K562 treated with DMSO at 1 percent for 4 hours (cell line): ENCODE data around the gene RHOT2. TPM values are rescaled to one million over a fixed set of nuclear protein-coding genes. Genes with fewer than 3 reads are reported as not detected.

Experiments
- total RNA-seq: library from RNA; unstranded; fragments of 300-600 nt; gene quantifications from 2 replicates; pipeline ENCODE4 v1.2.3, GENCODE V29; 2022; ENCODE audit not compliant: insufficient read depth

The RHOT2 gene
- total RNA-seq, result 128 and 154 TPM in 2 replicates

GRCh38 chr16:667780-668518, at the start of gene RHOT2:
TSS of gene RHOT2 (plus strand) at chr16:668132. CDS start at chr16:668200, 68 bp downstream.

GRCh38 chr16:630815-631405, 37.0 kb upstream of the RHOT2 start, which contains the start of gene WFIKKN1:
TSS of gene WFIKKN1 (plus strand) at chr16:630985. CDS start at chr16:631254, 269 bp downstream.

GRCh38 chr16:636206-637080, 31.5 kb upstream of the RHOT2 start, which contains the start of gene METTL26:
TSS of gene METTL26 (minus strand) at chr16:636305. CDS start at chr16:636290, 15 bp downstream.

DNA sequence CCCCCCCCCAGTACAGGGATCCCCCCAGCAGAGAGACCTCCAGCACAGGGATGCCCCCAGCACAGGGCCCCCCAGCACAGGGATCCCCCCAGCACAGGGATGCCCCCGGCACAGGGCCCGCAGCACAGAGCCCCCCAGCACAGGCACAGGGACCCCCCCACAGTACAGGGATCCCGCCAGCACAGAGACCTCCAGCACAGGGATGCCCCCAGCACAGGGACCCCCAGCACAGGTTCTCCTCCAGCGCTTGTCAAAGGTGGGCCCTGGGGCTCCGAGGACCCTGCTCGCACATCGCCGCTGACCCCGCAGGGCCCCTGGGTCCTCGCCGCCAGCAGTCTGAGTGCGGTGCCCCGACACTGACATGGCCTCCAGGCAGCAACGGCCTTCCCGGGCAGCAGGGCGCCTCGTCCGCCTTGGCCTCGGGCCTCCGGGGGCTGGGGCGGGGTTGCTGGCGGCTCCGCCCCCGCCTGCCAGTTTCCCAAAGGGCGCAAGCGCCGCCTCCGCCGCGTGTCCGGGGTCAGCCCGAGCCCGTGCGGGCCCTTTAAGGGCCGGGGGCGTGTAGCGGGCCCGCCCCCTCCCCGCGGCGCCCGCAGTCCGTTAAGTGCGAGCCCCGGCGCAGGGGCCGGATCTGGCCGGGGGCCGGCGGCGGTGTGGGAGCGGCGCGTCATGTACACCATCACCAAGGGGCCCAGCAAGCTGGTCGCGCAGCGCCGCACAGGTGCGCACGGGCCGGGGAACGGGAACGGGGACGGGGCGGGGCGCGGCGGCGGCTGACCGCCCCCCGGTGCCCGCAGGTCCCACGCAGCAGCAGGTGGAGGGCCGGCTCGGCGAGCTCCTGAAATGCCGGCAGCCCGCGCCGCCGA, 26.4 kb upstream of the RHOT2 start, which contains the start of gene MCRIP2:
Gene MCRIP2, plus strand, starts transcription at position 503 of the 863 bp plus-strand sequence. Its CDS starts 164 bp downstream, at position 667.

GRCh38 chr16:648781-649589, 18.9 kb upstream of the RHOT2 start, which contains the start of gene WDR90:
TSS of gene WDR90 (plus strand) at chr16:649365. CDS start at chr16:649417, 52 bp downstream.

DNA sequence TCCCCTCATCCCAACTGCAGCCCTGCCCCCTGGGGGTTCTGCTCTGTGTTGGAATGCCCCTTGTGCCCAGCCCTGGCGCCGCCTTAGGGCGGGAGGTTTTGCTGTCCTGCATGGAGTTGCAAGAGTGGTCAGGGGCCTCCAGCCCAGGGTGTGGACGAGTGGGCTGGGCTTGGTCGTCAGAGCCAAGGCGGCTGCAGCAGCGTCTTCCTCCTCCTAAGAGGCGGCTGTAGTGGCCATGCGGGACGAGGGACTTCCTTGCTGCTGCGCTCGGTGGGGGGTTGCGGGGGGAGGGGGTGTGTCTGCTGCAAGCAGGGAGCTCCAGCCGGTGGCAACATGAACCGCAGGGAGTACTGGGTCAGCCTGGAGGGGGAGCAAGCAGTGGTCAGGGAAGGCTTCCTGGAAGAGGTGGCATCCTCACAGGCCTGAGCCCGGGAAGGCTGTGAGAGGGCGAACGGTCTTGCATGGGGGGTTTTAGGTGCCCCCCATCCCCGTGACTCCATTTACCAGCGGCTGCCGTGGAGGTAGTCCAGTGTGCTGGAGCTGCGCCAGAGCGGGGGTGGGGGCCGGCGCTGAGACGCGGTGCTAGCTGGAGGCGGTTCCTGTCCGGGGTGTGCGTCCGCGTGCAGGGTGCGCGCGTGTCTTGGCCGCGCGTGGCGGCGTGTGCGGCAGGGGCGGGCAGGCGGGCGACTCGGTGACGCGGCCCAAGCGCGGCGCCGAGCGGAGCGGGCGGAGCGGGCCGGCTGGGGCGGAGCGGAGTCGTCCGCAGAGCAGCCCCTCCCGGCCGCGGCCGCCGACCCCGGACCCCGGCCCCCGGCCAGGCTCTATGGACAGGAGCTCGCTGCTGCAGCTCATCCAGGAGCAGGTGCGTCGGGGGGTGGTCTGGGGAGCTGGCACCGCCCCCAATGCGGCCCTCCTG, 7.3 kb downstream of the RHOT2 start, which contains the start of gene RHBDL1:
Gene RHBDL1, plus strand, starts transcription at position 704 of the 916 bp plus-strand sequence. Its CDS starts 120 bp downstream, at position 824.

DNA sequence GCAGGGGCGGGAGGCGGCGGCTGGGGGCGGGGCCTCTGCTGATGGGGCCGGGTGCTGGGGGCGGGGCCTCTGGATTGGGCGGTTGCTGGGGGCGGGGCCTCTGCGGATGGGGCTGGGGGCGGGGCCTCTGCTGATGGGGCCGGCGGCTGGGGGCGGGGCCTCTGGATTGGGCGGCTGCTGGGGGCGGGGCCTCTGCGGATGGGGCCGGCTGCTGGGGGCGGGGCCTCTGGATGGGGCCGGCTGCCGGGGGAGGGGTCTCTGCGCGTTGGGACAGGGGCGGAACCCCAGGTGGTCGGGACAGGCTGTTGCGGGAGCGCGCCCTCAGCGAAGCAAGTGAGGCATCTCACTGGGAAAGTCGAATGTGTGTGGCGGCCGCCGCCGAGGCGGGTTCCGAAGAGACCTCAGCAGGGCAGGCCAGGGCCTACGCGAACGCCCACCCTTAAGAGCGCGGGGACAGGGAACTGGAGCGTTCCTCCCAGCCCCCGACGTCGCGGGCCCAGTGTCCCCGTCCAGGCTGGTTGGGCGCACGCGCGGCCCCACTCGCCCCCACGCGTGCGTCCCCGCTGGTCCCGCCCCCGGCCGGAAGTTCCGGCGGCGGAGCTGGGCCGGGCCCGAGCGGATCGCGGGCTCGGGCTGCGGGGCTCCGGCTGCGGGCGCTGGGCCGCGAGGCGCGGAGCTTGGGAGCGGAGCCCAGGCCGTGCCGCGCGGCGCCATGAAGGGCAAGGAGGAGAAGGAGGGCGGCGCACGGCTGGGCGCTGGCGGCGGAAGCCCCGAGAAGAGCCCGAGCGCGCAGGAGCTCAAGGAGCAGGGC, 12.1 kb downstream of the RHOT2 start, which contains the start of gene STUB1:
Gene STUB1, plus strand, starts transcription at position 597 of the 811 bp plus-strand sequence. Its CDS starts 116 bp downstream, at position 713.

DNA sequence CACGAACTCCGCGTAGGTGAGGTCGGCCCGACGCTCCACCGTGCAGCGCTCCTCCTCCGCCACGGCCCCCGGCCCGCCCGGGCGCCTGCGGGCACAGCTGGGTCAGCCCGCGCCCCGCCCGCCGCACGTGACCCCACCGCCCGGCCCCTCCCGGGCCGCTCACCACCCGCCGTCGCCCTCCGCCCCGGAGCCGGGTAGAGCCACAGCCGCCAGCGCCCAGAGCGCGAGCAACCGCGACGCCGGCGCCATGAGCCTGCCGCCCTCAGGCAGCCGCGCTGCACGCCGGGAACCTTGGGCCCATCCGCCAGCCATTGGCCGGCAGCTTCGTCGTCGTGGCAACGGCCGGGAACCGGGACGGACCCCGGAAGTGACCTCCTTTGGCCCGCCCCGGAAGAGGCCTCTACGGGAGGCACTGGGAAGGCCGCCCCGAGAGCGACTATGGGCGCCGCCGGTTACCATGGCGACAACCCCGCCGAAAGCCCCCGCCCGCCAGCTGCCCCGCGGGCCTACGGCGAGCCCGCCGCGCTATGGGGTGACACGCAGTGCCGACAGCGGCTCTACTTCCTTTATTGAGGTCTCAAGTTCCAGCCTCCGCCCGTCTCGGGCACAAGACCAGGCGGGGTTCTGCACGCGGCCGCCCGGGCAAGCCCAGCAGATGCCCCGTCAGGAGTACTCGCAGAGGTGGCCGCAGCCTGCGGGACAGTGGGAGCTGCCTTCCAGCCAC, 16.3 kb downstream of the RHOT2 start, which contains the start of gene JMJD8:
Gene JMJD8, minus strand, starts transcription at position 264 of the 724 bp plus-strand sequence. Its CDS starts 15 bp downstream, at position 249.

DNA sequence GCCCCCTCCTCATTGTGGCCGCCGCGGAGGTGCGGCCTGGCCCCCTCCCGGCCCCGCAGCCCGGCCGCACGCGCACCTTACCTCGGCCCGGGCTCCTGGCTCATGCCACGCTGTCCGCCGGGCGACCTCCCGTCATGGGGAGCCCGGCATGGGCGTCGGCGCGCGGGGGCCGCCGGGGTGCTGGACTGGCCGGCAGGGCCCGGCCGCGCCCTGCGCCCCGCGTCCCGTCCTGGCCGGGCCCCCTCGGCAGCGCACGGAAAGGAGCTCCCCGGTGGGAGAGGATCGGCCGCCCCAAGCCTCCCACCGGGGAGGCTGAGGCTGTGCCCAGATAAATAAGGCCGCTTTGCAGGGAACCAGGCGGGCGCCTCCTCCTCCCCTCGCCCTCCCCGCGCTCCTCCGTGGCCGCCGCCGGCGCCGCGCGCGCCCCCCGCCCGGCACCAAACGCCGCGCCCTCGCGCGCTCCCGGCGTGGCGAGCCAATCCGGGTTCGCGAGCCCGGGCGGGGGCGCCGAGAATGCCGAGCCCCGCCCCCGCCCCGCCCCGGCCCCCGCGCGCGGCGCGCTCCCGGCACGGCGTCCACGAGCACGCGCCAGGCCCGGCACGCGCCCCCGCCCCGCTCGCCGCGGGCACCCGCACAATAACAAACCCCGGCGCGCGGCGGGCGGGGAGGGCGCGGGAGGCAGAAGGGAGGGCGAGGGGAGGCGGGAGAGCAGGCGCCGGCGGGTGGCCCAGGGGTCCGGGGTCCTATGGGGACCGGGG, 37.7 kb downstream of the RHOT2 start, which contains the start of gene FBXL16:
Gene FBXL16, minus strand, starts transcription at position 371 of the 758 bp plus-strand sequence. CDS start 8,396 bp downstream, outside the sequence.

GRCh38 chr16:714558-715476, 46.9 kb downstream of the RHOT2 start, which contains the start of gene METRN:
TSS of gene METRN (plus strand) at chr16:715118. CDS start at chr16:715290, 172 bp downstream.

DNA sequence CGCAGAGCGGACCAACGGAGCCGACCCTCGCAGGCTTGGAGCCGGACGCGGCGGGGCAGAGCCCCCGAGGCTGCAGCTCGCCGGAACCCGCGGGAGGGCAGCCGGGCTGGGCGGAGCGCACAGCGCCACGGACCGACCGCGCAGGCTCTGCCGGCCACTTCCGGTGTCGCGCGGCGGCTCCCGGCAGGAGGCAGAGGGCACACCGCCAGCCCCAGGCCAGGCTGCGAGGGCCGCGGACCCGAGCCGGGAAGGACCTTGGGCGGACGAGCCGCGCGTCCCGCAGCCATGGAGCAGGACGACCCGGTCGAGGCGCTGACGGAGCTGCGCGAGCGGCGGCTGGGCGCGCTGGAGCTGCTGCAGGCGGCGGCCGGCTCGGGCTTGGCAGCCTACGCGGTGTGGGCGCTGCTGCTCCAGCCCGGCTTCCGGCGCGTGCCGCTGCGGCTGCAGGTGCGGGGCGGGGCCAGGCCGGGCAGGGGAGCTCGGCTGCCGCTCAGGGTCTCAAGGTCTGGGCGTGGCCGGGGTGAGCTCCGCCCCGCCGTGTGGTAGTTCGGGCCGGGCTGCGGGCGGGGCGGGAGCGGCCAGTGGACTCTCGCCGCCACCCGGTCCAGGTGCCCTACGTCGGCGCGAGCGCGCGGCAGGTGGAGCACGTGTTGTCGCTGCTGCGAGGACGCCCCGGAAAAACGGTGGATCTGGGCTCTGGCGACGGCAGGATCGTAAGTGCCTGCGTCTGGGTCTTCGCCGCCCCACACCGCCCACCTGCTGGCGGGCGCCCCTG, 53.2 kb downstream of the RHOT2 start, which contains the start of gene ANTKMT:
Gene ANTKMT, plus strand, starts transcription at position 157 of the 775 bp plus-strand sequence. Its CDS starts 129 bp downstream, at position 286.

